ENCODE results near the gene CXorf49. TPM values are rescaled to one million over a fixed set of nuclear protein-coding genes. Genes with fewer than 3 reads are reported as not detected.

Gene CXorf49
- total RNA-seq, 1 experiment from 2014 or later: not detected

DNA sequence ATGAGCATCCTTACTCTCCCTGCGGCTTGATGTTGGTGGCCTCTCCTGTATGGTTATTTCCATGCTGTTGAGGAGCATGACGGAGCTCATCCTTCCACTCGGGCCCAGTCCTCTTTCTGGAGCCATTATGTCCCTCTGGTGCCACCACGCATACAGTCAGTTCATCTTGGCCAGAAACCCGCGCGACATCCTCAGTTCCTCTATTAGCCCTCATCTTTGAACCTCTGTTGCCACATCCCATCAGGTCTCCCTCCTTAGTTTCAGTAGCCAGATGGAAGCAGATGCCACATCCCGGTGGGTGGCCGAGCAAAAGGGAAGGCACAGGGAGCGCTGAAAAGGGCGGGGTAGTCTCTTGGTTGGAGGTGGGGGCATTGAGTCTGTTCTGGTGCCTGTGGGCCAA, 46.1 kb downstream of the CXorf49 start:
- WGBS (ENCODE audit: extremely low coverage, insufficient read length, low lambda C conversion rate): no CpG with 5 or more reads among the region's 11 CpGs
- no peak overlapping the region for H3K27ac Mint-ChIP-seq
- H3K4ac ChIP-seq (ENCODE audit: low read depth, low read length): no peak overlapping the region
- TF ChIP-seq, protein P1, sequence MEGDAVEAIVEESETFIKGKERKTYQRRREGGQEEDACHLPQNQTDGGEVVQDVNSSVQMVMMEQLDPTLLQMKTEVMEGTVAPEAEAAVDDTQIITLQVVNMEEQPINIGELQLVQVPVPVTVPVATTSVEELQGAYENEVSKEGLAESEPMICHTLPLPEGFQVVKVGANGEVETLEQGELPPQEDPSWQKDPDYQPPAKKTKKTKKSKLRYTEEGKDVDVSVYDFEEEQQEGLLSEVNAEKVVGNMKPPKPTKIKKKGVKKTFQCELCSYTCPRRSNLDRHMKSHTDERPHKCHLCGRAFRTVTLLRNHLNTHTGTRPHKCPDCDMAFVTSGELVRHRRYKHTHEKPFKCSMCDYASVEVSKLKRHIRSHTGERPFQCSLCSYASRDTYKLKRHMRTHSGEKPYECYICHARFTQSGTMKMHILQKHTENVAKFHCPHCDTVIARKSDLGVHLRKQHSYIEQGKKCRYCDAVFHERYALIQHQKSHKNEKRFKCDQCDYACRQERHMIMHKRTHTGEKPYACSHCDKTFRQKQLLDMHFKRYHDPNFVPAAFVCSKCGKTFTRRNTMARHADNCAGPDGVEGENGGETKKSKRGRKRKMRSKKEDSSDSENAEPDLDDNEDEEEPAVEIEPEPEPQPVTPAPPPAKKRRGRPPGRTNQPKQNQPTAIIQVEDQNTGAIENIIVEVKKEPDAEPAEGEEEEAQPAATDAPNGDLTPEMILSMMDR (conservative IDR thresholded peaks at IDR 0.05): no peak
- H2AK5ac ChIP-seq (ENCODE audit: insufficient read length, low read length): no peak overlapping the region
- H2BK15ac ChIP-seq (ENCODE audit: low read depth, low read length): no peak overlapping the region
- H4K5ac ChIP-seq (ENCODE audit: insufficient read length, low read depth, low read length): no peak overlapping the region
- H3K18ac ChIP-seq (ENCODE audit: insufficient read length, low read depth, low read length): no peak overlapping the region
- H4K20me1 ChIP-seq (ENCODE audit: control insufficient read depth, insufficient read depth, insufficient read length): no peaks in the 10 kb centered on the region
- no peak overlapping the region for H2BK5ac ChIP-seq (ENCODE audit: insufficient read length, low read length)
- H3K14ac ChIP-seq (ENCODE audit: insufficient read depth, low read length): no peak overlapping the region
- H3K9me3 Mint-ChIP-seq: peaks cover 67 to 77% of the 10 kb centered on the region in 2 experiments
- no peak overlapping the region for H3K9ac ChIP-seq (ENCODE audit: extremely low read depth, insufficient read length, low read length)
- H3K36me3 Mint-ChIP-seq (ENCODE audit: insufficient read depth in 1 of 3, low read depth in 3 of 3): peaks cover 4 to 12% (median 10%) of the 10 kb centered on the region in 3 experiments; a peak in 4 of 7 replicates
- H3K27me3 Mint-ChIP-seq (ENCODE audit: low read depth): peaks cover 4% of the 10 kb centered on the region
- peaks cover 0 to 5% of the 10 kb centered on the region in 2 experiments; a peak in 1 of 4 replicates for H3K4me1 Mint-ChIP-seq
- no peak overlapping the region for H3K23ac ChIP-seq (ENCODE audit: insufficient read length, low read depth, low read length)
- no peak overlapping the region for H3T11ph ChIP-seq (ENCODE audit: low read length)
- H2BK20ac ChIP-seq (ENCODE audit: low read depth, low read length, poor library complexity, severe bottlenecking): no peak overlapping the region
- H3K27me3 ChIP-seq (ENCODE audit: insufficient read depth, low read length): no peaks in the 10 kb centered on the region
- H3K23me2 ChIP-seq (ENCODE audit: insufficient read length, low read depth, low read length, poor library complexity, severe bottlenecking): no peaks in the 10 kb centered on the region
- no peak overlapping the region for H3K27ac ChIP-seq (ENCODE audit: insufficient read length, low read depth, low read length)
- H4K91ac ChIP-seq (ENCODE audit: insufficient read length, low read depth, low read length): no peak overlapping the region
- no peak overlapping the region for H3K4me2 ChIP-seq (ENCODE audit: insufficient read depth, insufficient read length, low read length)
- H3K56ac ChIP-seq (ENCODE audit: insufficient read length, low read depth, low read length): no peak overlapping the region
- no peak overlapping the region for H2BK12ac ChIP-seq (ENCODE audit: insufficient read length, low read depth, low read length)
- no peak overlapping the region for H2BK120ac ChIP-seq (ENCODE audit: low read depth, low read length, poor library complexity, severe bottlenecking)
- H3K4me3 Mint-ChIP-seq: no peak overlapping the region
- H4K8ac ChIP-seq (replicated peaks; ENCODE audit: insufficient read length, low read depth, low read length): no peak overlapping the region
- peaks cover 28% of the 10 kb centered on the region for H3K9me3 ChIP-seq (ENCODE audit: control insufficient read depth, low read depth, low read length)
- H2AFZ ChIP-seq (ENCODE audit: low read length): no peak overlapping the region
- H3K4me1 ChIP-seq (ENCODE audit: insufficient read depth, low read length): no peaks in the 10 kb centered on the region
- H3K79me1 ChIP-seq (ENCODE audit: insufficient read depth, low read depth, low read length, poor library complexity, severe bottlenecking): no peaks in the 10 kb centered on the region
- H3K79me2 ChIP-seq (ENCODE audit: insufficient read depth, low read length): no peaks in the 10 kb centered on the region
- DNase-seq: no peak

Data from H9 (cell line).